Measurements from ENCODE around the gene TMEM89.
A peak's percentile ranks its signal among the peaks of the same experiment; 100 is the strongest.

Gene TMEM89

DNA sequence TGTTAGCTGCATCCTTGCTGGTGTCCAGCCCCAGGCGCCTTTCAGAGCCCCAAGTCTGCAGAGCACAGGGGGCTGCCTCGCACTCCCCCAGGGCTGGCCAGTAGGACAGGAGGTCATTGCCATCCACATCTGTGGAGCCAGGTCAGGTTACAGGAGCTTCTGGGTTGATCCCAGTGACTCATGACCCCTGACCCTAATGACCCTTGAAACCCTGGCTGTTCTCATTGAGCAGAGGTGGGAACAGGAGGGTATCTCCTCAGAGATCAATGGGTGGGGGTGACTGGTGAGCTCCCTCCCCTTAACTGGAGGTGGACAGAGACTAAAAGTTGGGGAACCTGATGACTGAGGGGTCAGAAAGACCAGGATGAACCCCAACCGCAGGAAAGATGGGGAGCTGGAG lies 19.8 kb upstream of the TMEM89 start:
- DNase-seq = no peak

GRCh38 chr3:48639944-48640606 lies 18.5 kb upstream of the TMEM89 start:
- DNase-seq = no peak

DNA sequence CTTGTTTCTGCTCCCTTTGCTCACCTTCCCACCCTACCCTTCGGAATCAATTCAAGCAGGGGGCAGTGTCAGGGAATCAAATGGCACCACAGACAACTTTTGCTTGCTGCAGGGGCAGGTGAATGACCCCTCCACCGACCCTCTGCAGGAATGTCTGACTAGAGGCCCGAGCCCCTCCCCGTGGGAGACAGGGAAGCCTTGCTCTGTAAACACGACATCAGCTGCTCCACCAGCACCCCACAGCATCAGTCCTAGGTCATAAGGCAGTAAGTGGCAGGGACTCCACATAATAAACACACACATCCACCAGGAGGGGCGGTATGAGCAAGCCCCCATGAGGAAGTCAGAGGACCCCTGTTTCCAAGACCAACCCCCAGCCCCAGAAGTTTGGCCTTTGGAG lies 15.7 kb upstream of the TMEM89 start:
- no peak for DNase-seq

DNA sequence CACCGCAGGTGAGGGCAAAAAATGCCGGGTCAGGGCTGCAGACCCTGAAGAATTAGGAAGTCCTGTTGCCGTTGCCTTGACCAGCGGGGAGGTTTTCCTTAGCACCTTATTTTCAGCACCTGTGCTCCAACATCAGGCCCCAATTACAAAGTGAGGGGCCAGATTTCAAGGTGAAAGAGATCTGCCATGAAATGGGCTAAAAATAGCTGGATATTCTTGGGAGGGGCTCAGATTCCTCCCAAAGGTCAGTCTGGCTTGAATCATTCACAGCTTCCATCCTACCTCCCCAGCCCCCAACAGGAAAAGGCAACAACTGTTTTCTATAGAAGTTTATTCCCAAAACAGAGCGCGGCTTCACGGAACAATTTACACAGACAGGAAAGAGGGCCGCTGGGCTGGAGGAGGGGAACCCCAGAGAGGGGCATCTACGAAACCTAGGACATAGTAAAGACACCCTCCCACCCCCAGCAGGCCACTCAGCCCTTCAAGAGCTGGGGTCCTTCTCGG lies 14.6 kb upstream of the TMEM89 start:
- DNase-seq = no peak

DNA sequence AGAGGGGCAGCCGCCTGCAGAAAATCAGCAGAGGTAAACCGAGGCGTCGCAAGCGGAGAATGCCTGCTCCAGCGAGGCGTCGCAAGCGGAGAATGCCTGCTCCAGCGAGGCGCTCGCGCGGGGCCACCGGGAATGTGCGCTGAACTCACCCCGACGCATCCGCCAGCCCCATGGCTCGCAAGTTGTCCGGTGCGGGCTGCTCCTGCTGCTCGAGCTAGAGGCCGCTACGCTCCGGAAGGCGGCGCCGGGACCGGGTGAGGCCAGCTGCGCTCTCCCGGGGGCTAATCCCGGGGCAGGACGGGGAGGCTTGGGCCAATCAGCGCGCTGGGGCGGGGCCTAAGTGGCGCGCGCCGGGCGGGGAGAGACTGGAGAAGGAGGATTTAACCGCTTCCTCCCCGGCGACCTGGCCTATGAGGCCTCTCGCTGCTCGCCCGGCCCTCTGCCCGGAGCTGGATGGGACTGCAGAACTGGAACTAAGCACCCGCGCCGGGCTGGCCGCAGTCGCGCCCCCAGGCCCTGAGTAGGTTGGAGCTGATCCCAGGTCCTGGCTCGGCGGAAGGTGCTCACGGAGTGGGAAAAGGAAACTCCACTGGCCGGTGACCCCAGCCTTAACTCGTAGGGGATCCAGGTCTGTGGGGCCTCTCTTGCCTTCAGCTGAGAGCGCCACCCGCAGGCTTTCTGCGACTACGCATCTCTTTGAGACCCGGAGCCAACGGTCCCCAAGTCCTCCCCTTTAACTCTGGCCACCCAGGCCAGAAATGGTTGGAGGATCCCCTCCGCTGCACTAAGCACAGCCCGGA lies 13.9 kb upstream of the TMEM89 start, which contains the start of gene SLC26A6:
TSS of gene SLC26A6 (minus strand) at position 240 of the 800 bp plus-strand sequence. CDS start at position 172, 68 bp downstream.
- DNase-seq = peak; percentile 83

GRCh38 chr3:48634661-48635221 lies 13.2 kb upstream of the TMEM89 start:
- peak; percentile 58 for DNase-seq

DNA sequence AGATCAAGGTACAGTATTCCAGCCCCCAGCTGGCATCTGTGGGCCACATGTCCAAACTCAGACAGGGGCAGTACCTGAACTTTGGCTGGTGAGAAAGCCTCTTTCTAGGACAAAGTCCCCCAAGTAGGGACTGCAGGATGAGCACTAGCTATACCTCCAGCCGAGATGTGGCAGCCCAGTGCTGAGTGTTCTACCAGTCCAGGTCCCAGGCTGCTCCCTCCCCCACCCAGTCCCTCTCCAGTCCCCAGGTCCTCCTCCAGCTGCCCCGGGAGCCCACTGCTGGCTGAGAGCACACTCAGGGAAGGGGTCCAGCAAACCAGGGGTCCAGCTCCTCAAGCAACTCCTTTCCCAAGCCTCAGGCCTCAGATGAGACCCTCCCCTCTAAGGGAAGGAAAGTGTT lies 12.2 kb upstream of the TMEM89 start:
- no peak for DNase-seq

GRCh38 chr3:48633256-48633655 lies 11.7 kb upstream of the TMEM89 start:
- DNase-seq = no peak

- no peak for DNase-seq
These were observed 10.2 kb upstream of the TMEM89 start for GRCh38 chr3:48631516-48632448.

DNA sequence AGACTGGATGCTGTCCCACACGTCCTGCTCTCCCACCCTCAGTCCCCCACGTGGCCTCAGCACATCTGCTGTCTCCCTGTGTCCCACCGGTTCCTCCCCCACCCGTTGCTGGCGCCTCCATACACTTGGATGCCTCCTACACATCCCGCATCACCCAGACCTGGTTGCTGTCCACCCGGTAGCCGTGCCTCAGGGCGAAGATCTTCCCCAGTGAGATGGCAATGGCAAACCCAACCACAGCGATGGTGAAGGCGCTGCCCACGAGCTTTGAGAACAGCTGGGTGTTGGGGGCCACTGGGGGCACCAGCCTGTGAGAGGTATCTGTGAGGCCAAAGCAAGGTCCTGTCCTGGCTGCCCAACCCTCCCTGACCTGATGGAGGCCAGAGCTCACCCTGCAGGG lies 9.3 kb upstream of the TMEM89 start:
- no peak for DNase-seq

DNA sequence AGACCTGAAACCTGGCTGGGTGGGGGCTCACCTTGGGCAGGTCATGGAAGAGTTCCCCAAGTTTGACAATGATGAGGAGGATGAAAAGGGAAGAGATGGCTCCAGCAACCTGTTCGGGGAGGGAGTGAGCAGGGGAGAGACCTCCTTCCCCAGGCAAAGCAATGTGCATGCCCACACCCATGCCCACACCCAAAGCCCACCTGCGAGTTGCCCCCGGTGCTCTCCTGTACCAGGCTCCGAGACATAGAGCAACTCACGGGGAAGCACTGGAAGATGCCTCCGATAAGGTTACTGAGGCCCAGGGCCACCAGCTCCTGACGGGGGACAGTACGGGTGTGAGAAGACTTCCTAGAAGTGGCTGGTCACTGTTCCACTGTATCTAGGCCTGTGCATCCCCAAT lies 8.8 kb upstream of the TMEM89 start:
- no peak for DNase-seq

DNA sequence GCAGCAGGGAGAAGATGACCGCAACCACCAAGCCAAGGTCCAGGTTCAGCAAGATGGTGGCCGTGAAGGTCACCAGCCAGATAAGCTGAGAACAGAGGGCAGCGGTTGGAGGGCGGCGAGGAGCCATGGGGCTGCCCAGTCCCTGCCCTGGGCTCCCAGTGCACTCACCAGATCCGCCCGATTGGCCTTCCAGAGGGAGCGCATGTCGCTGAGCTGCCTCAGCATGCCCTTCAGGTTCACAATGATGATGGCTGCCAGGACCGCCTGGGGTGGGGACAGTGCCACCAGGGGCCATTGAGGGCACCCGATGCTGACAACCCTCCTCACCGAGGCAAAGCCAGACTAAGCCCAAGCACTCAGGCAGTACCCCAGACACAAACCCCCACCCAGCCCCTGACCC lies 8.3 kb upstream of the TMEM89 start:
- no peak for DNase-seq

DNA sequence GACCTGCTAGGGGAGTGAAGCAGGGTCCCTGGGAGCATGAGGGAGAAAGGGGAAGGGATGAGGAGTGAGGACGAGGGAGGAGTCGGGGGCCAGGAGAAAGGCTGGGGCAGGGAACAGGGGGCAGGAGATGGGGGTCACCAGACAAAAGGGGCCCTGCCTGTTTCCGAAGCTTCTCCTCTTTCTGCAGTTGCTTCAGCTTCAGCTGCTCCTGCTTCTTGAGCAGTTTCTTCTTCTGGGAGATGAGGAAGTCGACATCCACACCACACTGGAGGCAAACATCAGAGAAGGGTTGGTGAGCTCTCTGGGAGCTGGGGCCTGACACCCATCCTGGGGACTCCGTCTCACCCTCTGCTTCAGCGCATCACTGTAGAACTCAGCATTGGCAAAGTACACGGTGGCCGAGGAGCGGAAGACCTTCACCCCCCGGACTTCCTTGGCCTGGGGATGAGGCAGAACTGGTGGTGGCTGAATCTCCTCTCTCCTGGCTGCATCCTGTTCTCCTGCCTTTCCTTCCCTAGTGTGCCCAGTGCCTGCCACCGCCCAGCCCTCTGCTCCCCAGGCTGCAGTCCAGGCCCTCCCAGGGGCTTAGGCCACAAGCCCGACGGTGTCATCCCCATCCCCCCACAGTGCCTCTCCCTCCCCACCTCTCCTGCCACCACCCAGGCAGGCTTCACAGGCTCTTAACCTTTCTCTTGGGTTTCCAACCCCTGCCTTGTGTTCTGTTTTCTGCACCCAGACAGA lies 6.9 kb upstream of the TMEM89 start:
- no peak for DNase-seq

- no peak for DNase-seq
These were observed 4.0 kb upstream of the TMEM89 start for GRCh38 chr3:48625600-48625999.

- no peak for DNase-seq
These were observed 3.2 kb upstream of the TMEM89 start for GRCh38 chr3:48624767-48625166.

GRCh38 chr3:48623851-48624547 lies 2.4 kb upstream of the TMEM89 start:
- DNase-seq = no peak

- no peak for DNase-seq
These were observed 1.7 kb downstream of the TMEM89 start for GRCh38 chr3:48619541-48620524.

DNA sequence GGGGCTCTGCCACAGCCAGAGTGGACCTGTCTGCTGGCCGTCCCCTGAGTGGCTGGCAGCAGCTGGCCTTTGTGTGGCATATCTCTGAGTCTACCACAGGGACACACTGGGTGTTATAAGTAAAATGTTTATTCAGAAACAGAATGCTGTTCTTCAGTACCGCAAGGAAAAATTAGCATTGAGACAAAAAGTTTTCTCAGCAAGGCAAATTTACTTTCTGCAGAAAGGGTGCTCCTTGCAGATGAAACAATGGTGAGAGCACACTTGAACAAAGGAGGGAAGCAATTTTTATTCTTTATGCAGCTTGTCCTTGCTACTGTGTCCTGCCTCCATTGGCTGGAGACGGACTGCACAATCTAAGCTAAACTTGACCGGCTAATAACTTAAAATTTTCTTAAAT lies 4.0 kb downstream of the TMEM89 start:
- no peak for DNase-seq

- DNase-seq = no peak
These were observed 7.5 kb downstream of the TMEM89 start for GRCh38 chr3:48614044-48614443.

- no peak for DNase-seq
These were observed 9.3 kb downstream of the TMEM89 start for GRCh38 chr3:48612309-48612708.

Data from kidney glomerular epithelial cell (primary cell).